ENCODE data around the gene RAP2B.

DNA sequence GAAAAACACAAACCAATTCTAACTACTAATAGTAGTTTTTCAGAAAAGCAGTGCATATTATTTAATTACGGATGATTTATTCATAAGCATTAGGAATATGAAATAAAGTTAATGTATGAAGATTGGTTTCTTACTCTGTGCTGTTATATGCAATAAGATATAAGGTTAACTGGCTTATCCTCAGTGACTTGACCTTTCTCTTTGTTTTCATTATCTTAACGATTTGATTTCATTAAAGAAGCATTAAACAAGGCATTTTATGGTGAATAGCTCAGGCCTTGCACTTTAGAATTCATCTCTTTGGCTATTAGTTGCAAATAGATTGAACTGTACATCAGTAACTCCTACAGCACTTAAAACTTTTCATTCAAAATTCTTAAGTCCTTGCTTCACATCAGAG, 28.9 kb downstream of the RAP2B start:
- TF ChIP-seq DR1 (CRISPR knock-in tag; IDR thresholded peaks at IDR 0.05), result no peak
- no peak for TF ChIP-seq HDAC2 (CRISPR knock-in tag; IDR thresholded peaks at IDR 0.05)
- TF ChIP-seq SNAPC2 (CRISPR knock-in tag; IDR thresholded peaks at IDR 0.05), result no peak
- no peak for TF ChIP-seq KAT8 (CRISPR knock-in tag; IDR thresholded peaks at IDR 0.05)
- TF ChIP-seq CREM (IDR thresholded peaks at IDR 0.05), result no peak
- no peak for TF ChIP-seq CREM (CRISPR knock-in tag; IDR thresholded peaks at IDR 0.05)
- no peak for TF ChIP-seq SIN3A (IDR thresholded peaks at IDR 0.05; ENCODE audit: borderline replicate concordance, low read depth, low read length)
- TF ChIP-seq CTCF (CRISPR knock-in tag; IDR thresholded peaks at IDR 0.05), result no peak
- TF ChIP-seq MAFG (CRISPR knock-in tag; IDR thresholded peaks at IDR 0.05), result no peak
- TF ChIP-seq, protein P1, sequence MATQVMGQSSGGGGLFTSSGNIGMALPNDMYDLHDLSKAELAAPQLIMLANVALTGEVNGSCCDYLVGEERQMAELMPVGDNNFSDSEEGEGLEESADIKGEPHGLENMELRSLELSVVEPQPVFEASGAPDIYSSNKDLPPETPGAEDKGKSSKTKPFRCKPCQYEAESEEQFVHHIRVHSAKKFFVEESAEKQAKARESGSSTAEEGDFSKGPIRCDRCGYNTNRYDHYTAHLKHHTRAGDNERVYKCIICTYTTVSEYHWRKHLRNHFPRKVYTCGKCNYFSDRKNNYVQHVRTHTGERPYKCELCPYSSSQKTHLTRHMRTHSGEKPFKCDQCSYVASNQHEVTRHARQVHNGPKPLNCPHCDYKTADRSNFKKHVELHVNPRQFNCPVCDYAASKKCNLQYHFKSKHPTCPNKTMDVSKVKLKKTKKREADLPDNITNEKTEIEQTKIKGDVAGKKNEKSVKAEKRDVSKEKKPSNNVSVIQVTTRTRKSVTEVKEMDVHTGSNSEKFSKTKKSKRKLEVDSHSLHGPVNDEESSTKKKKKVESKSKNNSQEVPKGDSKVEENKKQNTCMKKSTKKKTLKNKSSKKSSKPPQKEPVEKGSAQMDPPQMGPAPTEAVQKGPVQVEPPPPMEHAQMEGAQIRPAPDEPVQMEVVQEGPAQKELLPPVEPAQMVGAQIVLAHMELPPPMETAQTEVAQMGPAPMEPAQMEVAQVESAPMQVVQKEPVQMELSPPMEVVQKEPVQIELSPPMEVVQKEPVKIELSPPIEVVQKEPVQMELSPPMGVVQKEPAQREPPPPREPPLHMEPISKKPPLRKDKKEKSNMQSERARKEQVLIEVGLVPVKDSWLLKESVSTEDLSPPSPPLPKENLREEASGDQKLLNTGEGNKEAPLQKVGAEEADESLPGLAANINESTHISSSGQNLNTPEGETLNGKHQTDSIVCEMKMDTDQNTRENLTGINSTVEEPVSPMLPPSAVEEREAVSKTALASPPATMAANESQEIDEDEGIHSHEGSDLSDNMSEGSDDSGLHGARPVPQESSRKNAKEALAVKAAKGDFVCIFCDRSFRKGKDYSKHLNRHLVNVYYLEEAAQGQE (IDR thresholded peaks at IDR 0.05; ENCODE audit: borderline replicate concordance in 1 of 2, low read depth in 1 of 2, low read length in 2 of 2), result no peak
- TF ChIP-seq JUN (CRISPR knock-in tag; IDR thresholded peaks at IDR 0.05), result no peak
- TF ChIP-seq ZNF318 (CRISPR knock-in tag; IDR thresholded peaks at IDR 0.05), result no peak
- no peak for TF ChIP-seq POLR2A (IDR thresholded peaks at IDR 0.05; ENCODE audit: insufficient read depth in 1 of 2, low read depth in 2 of 2, low read length in 2 of 2)
